ENCODE data around the gene SZRD1. TPM values are rescaled to one million over a fixed set of nuclear protein-coding genes. Genes with fewer than 3 reads are reported as not detected.

The SZRD1 gene
- total and polyA plus RNA-seq, 2 of the 8 experiments (the other 6 are each of a cell fraction or from before 2014, with no cell fraction given): 97.8 to 108 TPM

DNA sequence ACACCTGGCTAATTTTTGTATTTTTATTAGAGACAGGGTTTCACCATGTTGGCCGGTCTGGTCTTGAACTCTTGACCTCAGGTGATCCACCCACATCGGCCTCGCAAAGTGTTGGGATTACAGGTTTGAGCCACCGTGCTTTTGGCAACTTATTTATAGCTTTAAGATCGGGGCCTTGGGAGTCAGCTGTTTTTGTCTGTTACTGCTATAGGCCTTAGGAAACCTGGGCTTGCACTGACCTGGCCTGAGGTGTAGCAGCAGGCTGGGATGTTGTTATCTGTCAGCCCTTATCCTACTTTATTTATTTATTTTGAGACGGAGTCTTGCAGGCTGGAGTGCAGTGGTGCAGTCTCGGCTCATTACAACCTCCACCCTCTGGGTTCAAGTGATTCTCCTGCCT, 11.4 kb downstream of the SZRD1 start:
- Histone ChIP-seq H3K4me2 (ENCODE audit: insufficient read depth in 1 of 2, low read depth in 2 of 2, low read length in 2 of 2) (no peak overlapping the region), H3K4ac (replicated peaks; ENCODE audit: insufficient read length, low read depth, low read length) (no peak overlapping the region), H3K23ac (ENCODE audit: insufficient read length) (no peak overlapping the region), H3K4me1 (replicated peaks in 1 of 4; ENCODE audit: control insufficient read depth in 3 of 4, insufficient read depth in 4 of 4, low read length in 3 of 4) (peaks cover 2 to 9% (median 6%) of the 10 kb centered on the region in 4 experiments; a peak in 5 of 7 replicates), H3K14ac (ENCODE audit: insufficient read length) (no peak overlapping the region), H3K27me3 (replicated peaks in 1 of 4; ENCODE audit: control insufficient read depth in 3 of 4, extremely low read depth in 1 of 4, insufficient read depth in 3 of 4, low read length in 3 of 4) (no peaks in the 10 kb centered on the region), H4K8ac (ENCODE audit: extremely low read depth, insufficient read depth, low read length) (no peak overlapping the region), H2BK15ac (ENCODE audit: low read length) (no peak overlapping the region), H3K56ac (replicated peaks; ENCODE audit: insufficient read length, low read depth, low read length) (no peak overlapping the region), H4K91ac (replicated peaks; ENCODE audit: insufficient read length, low read length) (no peak overlapping the region), H3K23me2 (ENCODE audit: low read depth, low read length) (no peaks in the 10 kb centered on the region), H2BK5ac (ENCODE audit: low read depth, low read length) (no peak overlapping the region), H3K9ac (replicated peaks in 1 of 4; ENCODE audit: extremely low read depth in 1 of 4, low read depth in 3 of 4, low read length in 3 of 4) (no peak overlapping the region), H2AFZ (ENCODE audit: low read length) (no peak overlapping the region), H4K20me1 (replicated peaks in 1 of 2; ENCODE audit: control insufficient read depth in 1 of 2, insufficient read depth in 2 of 2, low read length in 2 of 2) (peaks cover 13 to 34% of the 10 kb centered on the region in 2 experiments), H2AK5ac (ENCODE audit: low read depth, low read length) (no peak overlapping the region), H3K27ac (ENCODE audit: low read depth, low read length) (no peak overlapping the region), H2BK120ac (replicated peaks; ENCODE audit: low read depth, low read length) (no peak overlapping the region), H2BK20ac (ENCODE audit: low read length) (no peak overlapping the region), H3K79me2 (ENCODE audit: control insufficient read depth in 1 of 2, insufficient read depth in 2 of 2, low read length in 2 of 2) (peaks cover 34 to 98% of the 10 kb centered on the region in 2 experiments), H4K5ac (ENCODE audit: insufficient read length, low read depth, low read length) (no peak overlapping the region), H3K4me3 (ENCODE audit: extremely low read depth in 1 of 4, insufficient read depth in 2 of 4, low read depth in 3 of 4, low read length in 4 of 4) (no peak overlapping the region), H2BK12ac (ENCODE audit: low read depth, low read length) (no peak overlapping the region), H3K79me1 (ENCODE audit: low read depth, low read length) (peaks cover 13% of the 10 kb centered on the region), H3K18ac (ENCODE audit: extremely low read depth, low read length) (no peak overlapping the region), H3K9me3 (ENCODE audit: insufficient read depth in 2 of 2, low read depth in 1 of 2, low read length in 1 of 2) (no peaks in the 10 kb centered on the region), H3K36me3 (ENCODE audit: control insufficient read depth in 2 of 4, insufficient read depth in 4 of 4, low read length in 3 of 4) (no peaks in the 10 kb centered on the region)
- 94% methylated on average over 7 of the region's 7 CpGs; no CpG with 5 or more reads in 1 of the 2 experiments for WGBS, 2 experiments (ENCODE audit: extremely low coverage in 1 of 2, insufficient coverage in 1 of 2, insufficient read length in 1 of 2, insufficient replicate concordance in 2 of 2, low coverage in 1 of 2, low lambda C conversion rate in 2 of 2, missing lambda C conversion rate in 1 of 2)
- no peak for DNase-seq (ENCODE audit: low read depth in 1 of 2, low spot score in 2 of 2)
- POLR2A ChIA-PET (ENCODE audit: partially characterized antibody): interaction anchor here (0.6 to 1.0 kb wide), 3 partner anchors 11 to 367 kb away, joined by 3 to 4 read pairs (median 3); no protein-coding TSS in a partner anchor
- CTCF ChIA-PET (ENCODE audit: partially characterized antibody): interaction anchor here (1.6 kb wide), 1 partner anchor 15 kb away, joined by 9 read pairs; no protein-coding TSS in a partner anchor
- FAIRE-seq: no peak
- no peak for TF ChIP-seq RAD21 (IDR thresholded peaks at IDR 0.05 in 1 of 2, conservative IDR thresholded peaks at IDR 0.05 in 1 of 2; ENCODE audit: low read depth in 2 of 2, low read length in 2 of 2)
- TF ChIP-seq JUND (IDR thresholded peaks at IDR 0.05; ENCODE audit: low read length): no peak
- TF ChIP-seq RBBP5 (IDR thresholded peaks at IDR 0.05; ENCODE audit: borderline replicate concordance, low read depth, low read length): no peak
- TF ChIP-seq, protein P1, sequence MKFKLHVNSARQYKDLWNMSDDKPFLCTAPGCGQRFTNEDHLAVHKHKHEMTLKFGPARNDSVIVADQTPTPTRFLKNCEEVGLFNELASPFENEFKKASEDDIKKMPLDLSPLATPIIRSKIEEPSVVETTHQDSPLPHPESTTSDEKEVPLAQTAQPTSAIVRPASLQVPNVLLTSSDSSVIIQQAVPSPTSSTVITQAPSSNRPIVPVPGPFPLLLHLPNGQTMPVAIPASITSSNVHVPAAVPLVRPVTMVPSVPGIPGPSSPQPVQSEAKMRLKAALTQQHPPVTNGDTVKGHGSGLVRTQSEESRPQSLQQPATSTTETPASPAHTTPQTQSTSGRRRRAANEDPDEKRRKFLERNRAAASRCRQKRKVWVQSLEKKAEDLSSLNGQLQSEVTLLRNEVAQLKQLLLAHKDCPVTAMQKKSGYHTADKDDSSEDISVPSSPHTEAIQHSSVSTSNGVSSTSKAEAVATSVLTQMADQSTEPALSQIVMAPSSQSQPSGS (IDR thresholded peaks at IDR 0.05; ENCODE audit: low read length): no peak
- TF ChIP-seq GABPA (IDR thresholded peaks at IDR 0.05; ENCODE audit: borderline replicate concordance, insufficient read depth, low read length): no peak
- TF ChIP-seq BACH1 (IDR thresholded peaks at IDR 0.05; ENCODE audit: low read length): no peak
- TF ChIP-seq EZH2 (IDR thresholded peaks at IDR 0.05; ENCODE audit: low read depth, low read length, severe bottlenecking): no peak
- no peak for TF ChIP-seq KDM1A (IDR thresholded peaks at IDR 0.05; ENCODE audit: borderline replicate concordance, low read length)
- TF ChIP-seq CBX5 (IDR thresholded peaks at IDR 0.05; ENCODE audit: low read depth, low read length): no peak
- no peak for TF ChIP-seq CBX8 (IDR thresholded peaks at IDR 0.05; ENCODE audit: borderline replicate concordance, low read depth, low read length)
- no peak for TF ChIP-seq TEAD4 (IDR thresholded peaks at IDR 0.05; ENCODE audit: low read depth, low read length)
- TF ChIP-seq TAF1 (IDR thresholded peaks at IDR 0.05; ENCODE audit: low read depth, low read length): no peak

All from H1 (cell line).